ENCODE results near the gene TMEM132D.

TMEM132D gene

DNA sequence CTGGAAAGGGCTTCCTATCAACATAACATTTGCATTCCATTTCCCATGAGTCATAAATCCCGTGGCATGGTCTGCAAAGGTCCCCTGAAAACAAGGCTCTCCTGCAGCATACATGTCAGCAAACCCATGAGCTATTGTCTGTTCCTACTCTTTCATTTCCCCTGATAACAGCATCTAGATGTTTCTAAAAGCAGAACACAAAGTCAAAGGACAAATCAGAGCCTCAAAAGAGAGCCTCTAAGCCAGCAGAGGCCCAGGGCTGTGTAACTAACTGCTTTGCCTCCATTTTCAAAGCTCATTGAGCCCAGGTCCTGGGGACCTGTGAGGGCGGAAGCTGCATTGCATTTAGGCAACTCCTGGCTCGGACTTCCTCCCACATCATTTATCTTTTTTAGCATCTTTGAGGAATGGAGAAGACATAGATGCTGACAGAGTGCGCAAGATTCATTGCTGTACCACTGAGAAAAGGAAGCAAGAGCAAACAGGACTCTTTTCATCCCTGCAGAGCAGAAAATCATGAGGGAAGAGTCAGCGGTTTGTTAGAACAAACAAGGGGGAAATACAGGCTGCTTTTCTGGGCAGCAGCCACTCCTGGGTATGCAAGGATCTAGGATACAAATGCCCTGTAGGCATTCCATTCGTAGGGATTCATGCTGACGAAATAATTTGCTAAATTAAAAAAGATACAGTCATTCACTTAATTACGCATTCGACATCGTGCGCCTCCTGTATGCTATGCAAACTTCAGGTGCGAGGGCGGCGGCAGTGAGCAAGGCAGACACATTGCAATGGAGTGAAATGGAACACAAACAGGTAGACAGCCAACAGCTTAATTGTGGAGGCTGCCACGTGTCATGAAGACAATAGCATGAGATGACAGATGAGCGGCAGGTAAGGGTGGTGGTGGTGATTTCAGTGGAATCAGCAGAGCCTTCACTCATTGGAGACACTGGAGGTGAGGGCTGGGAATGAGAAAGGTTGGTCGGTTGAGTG, 131.0 kb downstream of the TMEM132D start:
- Histone ChIP-seq H3K36me3 (ENCODE audit: control insufficient read depth in 2 of 2, insufficient read depth in 1 of 2, low read length in 2 of 2) (no peaks in the 10 kb centered on the region), H3K4me3 (ENCODE audit: low read depth, low read length) (no peak overlapping the region), H3K9me3 (ENCODE audit: control insufficient read depth, insufficient read depth, low read depth, low read length) (no peaks in the 10 kb centered on the region), H3K27ac (ENCODE audit: extremely low read depth, low read depth, low read length) (no peak overlapping the region), H3K4me1 (ENCODE audit: control insufficient read depth, insufficient read depth, low read length) (no peaks in the 10 kb centered on the region)
- POLR2A ChIA-PET = no interaction called here
- TF ChIP-seq ZSCAN16 (tag by site-specific recombination; IDR thresholded peaks at IDR 0.05) = no peak
- TF ChIP-seq TCF7L2 (IDR thresholded peaks at IDR 0.05; ENCODE audit: borderline replicate concordance, low read depth, low read length) = no peak
- no peak for TF ChIP-seq SP2 (tag by site-specific recombination; IDR thresholded peaks at IDR 0.05)
- no peak for TF ChIP-seq OVOL3 (tag by site-specific recombination; IDR thresholded peaks at IDR 0.05)
- TF ChIP-seq ZNF366 (tag by site-specific recombination; conservative IDR thresholded peaks at IDR 0.05) = no peak
- TF ChIP-seq ZNF544 (tag by site-specific recombination; IDR thresholded peaks at IDR 0.05) = no peak
- no peak for TF ChIP-seq ZNF223 (tag by site-specific recombination; IDR thresholded peaks at IDR 0.05)
- CTCF ChIA-PET = no interaction called here

DNA sequence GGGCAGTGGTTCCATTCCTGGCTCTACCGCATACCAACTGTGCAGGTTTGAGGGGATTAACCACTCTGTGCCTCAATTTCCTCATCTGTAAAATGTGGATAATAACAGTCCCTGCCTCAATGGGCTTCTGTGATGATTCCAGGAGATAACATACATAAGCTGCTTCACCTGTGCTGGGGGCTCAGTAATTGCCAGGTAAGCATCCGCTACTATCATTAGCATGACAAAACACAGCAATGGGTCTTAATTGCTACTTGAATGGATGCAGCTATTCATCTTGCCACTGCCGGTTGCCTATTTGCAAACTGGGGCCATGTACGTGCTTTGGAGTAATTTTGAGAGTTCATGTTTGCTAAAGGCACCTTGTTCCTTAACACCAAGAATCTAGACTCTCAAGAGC, 132.6 kb downstream of the TMEM132D start:
- H3K36me3 ChIP-seq (ENCODE audit: control insufficient read depth in 2 of 2, insufficient read depth in 1 of 2, low read length in 2 of 2) = no peaks in the 10 kb centered on the region
- no peak overlapping the region for H3K27ac ChIP-seq (ENCODE audit: extremely low read depth, low read depth, low read length)
- POLR2A ChIA-PET = no interaction called here
- H3K4me3 ChIP-seq (ENCODE audit: low read depth, low read length) = no peak overlapping the region
- CTCF ChIA-PET = no interaction called here
- no peaks in the 10 kb centered on the region for H3K9me3 ChIP-seq (ENCODE audit: control insufficient read depth, insufficient read depth, low read depth, low read length)
- no peaks in the 10 kb centered on the region for H3K4me1 ChIP-seq (ENCODE audit: control insufficient read depth, insufficient read depth, low read length)
- TF ChIP-seq, protein P1, sequence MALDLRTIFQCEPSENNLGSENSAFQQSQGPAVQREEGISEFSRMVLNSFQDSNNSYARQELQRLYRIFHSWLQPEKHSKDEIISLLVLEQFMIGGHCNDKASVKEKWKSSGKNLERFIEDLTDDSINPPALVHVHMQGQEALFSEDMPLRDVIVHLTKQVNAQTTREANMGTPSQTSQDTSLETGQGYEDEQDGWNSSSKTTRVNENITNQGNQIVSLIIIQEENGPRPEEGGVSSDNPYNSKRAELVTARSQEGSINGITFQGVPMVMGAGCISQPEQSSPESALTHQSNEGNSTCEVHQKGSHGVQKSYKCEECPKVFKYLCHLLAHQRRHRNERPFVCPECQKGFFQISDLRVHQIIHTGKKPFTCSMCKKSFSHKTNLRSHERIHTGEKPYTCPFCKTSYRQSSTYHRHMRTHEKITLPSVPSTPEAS (tag by site-specific recombination; IDR thresholded peaks at IDR 0.05) = no peak
- TF ChIP-seq, protein P2, sequence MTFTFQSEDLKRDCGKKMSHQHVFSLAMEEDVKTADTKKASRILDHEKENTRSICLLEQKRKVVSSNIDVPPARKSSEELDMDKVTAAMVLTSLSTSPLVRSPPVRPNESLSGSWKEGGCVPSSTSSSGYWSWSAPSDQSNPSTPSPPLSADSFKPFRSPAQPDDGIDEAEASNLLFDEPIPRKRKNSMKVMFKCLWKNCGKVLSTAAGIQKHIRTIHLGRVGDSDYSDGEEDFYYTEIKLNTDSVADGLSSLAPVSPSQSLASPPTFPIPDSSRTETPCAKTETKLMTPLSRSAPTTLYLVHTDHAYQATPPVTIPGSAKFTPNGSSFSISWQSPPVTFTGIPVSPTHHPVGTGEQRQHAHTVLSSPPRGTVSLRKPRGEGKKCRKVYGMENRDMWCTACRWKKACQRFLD (tag by site-specific recombination; IDR thresholded peaks at IDR 0.05) = no peak
- TF ChIP-seq ZNF76 (tag by site-specific recombination; IDR thresholded peaks at IDR 0.05; ENCODE audit: borderline replicate concordance, low read depth) (no peak), OVOL3 (tag by site-specific recombination; IDR thresholded peaks at IDR 0.05) (no peak), KLF16 (tag by site-specific recombination; IDR thresholded peaks at IDR 0.05) (no peak), GLI2 (tag by site-specific recombination; IDR thresholded peaks at IDR 0.05; ENCODE audit: borderline replicate concordance, low read depth) (no peak), SCRT2 (tag by site-specific recombination; IDR thresholded peaks at IDR 0.05) (no peak), ZNF677 (tag by site-specific recombination; IDR thresholded peaks at IDR 0.05) (no peak), ZNF561 (tag by site-specific recombination; IDR thresholded peaks at IDR 0.05; ENCODE audit: borderline replicate concordance) (no peak), ZNF114 (tag by site-specific recombination; IDR thresholded peaks at IDR 0.05) (no peak), ZBTB21 (tag by site-specific recombination; IDR thresholded peaks at IDR 0.05) (no peak), MEIS1 (CRISPR knock-in tag; IDR thresholded peaks at IDR 0.05; ENCODE audit: borderline replicate concordance) (no peak), ZNF292 (tag by site-specific recombination; IDR thresholded peaks at IDR 0.05; ENCODE audit: borderline replicate concordance, low read depth) (no peak), ZNF211 (tag by site-specific recombination; IDR thresholded peaks at IDR 0.05; ENCODE audit: low read depth) (no peak), ZNF521 (tag by site-specific recombination; IDR thresholded peaks at IDR 0.05) (no peak)
- TF ChIP-seq, protein P3, sequence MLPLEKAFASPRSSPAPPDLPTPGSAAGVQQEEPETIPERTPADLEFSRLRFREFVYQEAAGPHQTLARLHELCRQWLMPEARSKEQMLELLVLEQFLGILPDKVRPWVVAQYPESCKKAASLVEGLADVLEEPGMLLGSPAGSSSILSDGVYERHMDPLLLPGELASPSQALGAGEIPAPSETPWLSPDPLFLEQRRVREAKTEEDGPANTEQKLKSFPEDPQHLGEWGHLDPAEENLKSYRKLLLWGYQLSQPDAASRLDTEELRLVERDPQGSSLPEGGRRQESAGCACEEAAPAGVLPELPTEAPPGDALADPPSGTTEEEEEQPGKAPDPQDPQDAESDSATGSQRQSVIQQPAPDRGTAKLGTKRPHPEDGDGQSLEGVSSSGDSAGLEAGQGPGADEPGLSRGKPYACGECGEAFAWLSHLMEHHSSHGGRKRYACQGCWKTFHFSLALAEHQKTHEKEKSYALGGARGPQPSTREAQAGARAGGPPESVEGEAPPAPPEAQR (tag by site-specific recombination; IDR thresholded peaks at IDR 0.05) = no peak
- TF ChIP-seq, protein P4, sequence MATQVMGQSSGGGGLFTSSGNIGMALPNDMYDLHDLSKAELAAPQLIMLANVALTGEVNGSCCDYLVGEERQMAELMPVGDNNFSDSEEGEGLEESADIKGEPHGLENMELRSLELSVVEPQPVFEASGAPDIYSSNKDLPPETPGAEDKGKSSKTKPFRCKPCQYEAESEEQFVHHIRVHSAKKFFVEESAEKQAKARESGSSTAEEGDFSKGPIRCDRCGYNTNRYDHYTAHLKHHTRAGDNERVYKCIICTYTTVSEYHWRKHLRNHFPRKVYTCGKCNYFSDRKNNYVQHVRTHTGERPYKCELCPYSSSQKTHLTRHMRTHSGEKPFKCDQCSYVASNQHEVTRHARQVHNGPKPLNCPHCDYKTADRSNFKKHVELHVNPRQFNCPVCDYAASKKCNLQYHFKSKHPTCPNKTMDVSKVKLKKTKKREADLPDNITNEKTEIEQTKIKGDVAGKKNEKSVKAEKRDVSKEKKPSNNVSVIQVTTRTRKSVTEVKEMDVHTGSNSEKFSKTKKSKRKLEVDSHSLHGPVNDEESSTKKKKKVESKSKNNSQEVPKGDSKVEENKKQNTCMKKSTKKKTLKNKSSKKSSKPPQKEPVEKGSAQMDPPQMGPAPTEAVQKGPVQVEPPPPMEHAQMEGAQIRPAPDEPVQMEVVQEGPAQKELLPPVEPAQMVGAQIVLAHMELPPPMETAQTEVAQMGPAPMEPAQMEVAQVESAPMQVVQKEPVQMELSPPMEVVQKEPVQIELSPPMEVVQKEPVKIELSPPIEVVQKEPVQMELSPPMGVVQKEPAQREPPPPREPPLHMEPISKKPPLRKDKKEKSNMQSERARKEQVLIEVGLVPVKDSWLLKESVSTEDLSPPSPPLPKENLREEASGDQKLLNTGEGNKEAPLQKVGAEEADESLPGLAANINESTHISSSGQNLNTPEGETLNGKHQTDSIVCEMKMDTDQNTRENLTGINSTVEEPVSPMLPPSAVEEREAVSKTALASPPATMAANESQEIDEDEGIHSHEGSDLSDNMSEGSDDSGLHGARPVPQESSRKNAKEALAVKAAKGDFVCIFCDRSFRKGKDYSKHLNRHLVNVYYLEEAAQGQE (tag by site-specific recombination; IDR thresholded peaks at IDR 0.05) = no peak
- TF ChIP-seq, protein P5, sequence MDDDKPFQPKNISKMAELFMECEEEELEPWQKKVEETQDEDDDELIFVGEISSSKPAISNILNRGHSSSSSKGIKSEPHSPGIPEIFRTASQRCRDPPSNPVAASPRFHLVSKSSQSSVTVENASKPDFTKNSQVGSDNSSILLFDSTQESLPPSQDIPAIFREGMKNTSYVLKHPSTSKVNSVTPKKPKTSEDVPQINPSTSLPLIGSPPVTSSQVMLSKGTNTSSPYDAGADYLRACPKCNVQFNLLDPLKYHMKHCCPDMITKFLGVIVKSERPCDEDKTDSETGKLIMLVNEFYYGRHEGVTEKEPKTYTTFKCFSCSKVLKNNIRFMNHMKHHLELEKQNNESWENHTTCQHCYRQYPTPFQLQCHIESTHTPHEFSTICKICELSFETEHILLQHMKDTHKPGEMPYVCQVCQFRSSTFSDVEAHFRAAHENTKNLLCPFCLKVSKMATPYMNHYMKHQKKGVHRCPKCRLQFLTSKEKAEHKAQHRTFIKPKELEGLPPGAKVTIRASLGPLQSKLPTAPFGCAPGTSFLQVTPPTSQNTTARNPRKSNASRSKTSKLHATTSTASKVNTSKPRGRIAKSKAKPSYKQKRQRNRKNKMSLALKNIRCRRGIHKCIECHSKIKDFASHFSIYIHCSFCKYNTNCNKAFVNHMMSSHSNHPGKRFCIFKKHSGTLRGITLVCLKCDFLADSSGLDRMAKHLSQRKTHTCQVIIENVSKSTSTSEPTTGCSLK (tag by site-specific recombination; IDR thresholded peaks at IDR 0.05) = no peak

Data from HEK293 (cell line).